HepG2 (cell line): ENCODE data around the gene SLC22A23. TPM values are rescaled to one million over a fixed set of nuclear protein-coding genes. Genes with fewer than 3 reads are reported as not detected.
A peak's percentile ranks its signal among the peaks of the same experiment; 100 is the strongest.

Experiments
- CBX2 ChIP-seq, 2 experiments: fragments of 200-600 bp in 1 of 2; sonication (generic); formaldehyde crosslinking in 1 of 2; IDR thresholded peaks; 2 replicates each; pipeline versions ENCODE4 v1.7.0 to v1.8.1; 2018 to 2022; ENCODE audit warnings: low read depth in 2 of 2, low read length in 1 of 2, mild to moderate bottlenecking in 1 of 2, missing genetic modification reagents in 1 of 2
- CREB3 ChIP-seq: sonication (generic); formaldehyde crosslinking; IDR thresholded peaks from 2 replicates; pipeline ENCODE4 v1.5.0; 2020; ENCODE audit warnings: missing genetic modification reagents
- ELF3 ChIP-seq: IDR thresholded peaks from 2 replicates; pipeline ENCODE4 v1.6.1; 2016; ENCODE audit warnings: missing genetic modification reagents, missing compliant biosample characterization
- KDM5A ChIP-seq: fragments of 200-600 bp; sonication (generic); IDR thresholded peaks from 2 replicates; pipeline ENCODE4 v1.7.0; 2018; ENCODE audit warnings: antibody characterized with exemption, mild to moderate bottlenecking, low read length, borderline replicate concordance
- KDM6A ChIP-seq: IDR thresholded peaks from 2 replicates; pipeline ENCODE4 v1.6.1; 2016; ENCODE audit warnings: low read depth
- KLF11 ChIP-seq: IDR thresholded peaks from 2 replicates; pipeline ENCODE4 v1.6.1; 2016; ENCODE audit warnings: missing compliant biosample characterization
- MIER3 ChIP-seq: IDR thresholded peaks from 2 replicates; pipeline ENCODE4 v1.6.1; 2016; ENCODE audit warnings: missing compliant biosample characterization, borderline replicate concordance
- NKX3-1 ChIP-seq: sonication (generic); formaldehyde crosslinking; IDR thresholded peaks from 2 replicates; pipeline ENCODE4 v1.5.0; 2020; ENCODE audit warnings: missing genetic modification reagents
- SALL1 ChIP-seq: sonication (generic); formaldehyde crosslinking; IDR thresholded peaks from 2 replicates; pipeline ENCODE4 v1.8.0; 2022; ENCODE audit warnings: mild to moderate bottlenecking, missing genetic modification reagents
- SMAD1 ChIP-seq: sonication (generic); formaldehyde crosslinking; IDR thresholded peaks from 2 replicates; pipeline ENCODE4 v1.4.0; 2020; ENCODE audit warnings: missing genetic modification reagents, low read depth, mild to moderate bottlenecking, borderline replicate concordance
- ZFP37 ChIP-seq: sonication (generic); formaldehyde crosslinking; IDR thresholded peaks from 2 replicates; pipeline ENCODE4 v1.4.0; 2020; ENCODE audit warnings: missing genetic modification reagents, borderline replicate concordance
- ZFP90 ChIP-seq: sonication (generic); formaldehyde crosslinking; IDR thresholded peaks from 2 replicates; pipeline ENCODE4 v1.8.0; 2022; ENCODE audit warnings: missing genetic modification reagents, mild to moderate bottlenecking, inconsistent platforms, borderline replicate concordance
- ZNF121 ChIP-seq: sonication (generic); formaldehyde crosslinking; IDR thresholded peaks from 2 replicates; pipeline ENCODE4 v1.5.0; 2020; ENCODE audit warnings: mild to moderate bottlenecking, missing genetic modification reagents
- ZNF224 ChIP-seq: sonication (generic); formaldehyde crosslinking; IDR thresholded peaks from 2 replicates; pipeline ENCODE4 v1.5.0; 2020; ENCODE audit warnings: mild to moderate bottlenecking, missing genetic modification reagents
- ZNF546 ChIP-seq: sonication (generic); formaldehyde crosslinking; conservative IDR thresholded peaks from 2 replicates; pipeline ENCODE4 v1.8.1; 2023; ENCODE audit warnings: mild to moderate bottlenecking, missing genetic modification reagents
- ZNF614 ChIP-seq: IDR thresholded peaks from 2 replicates; pipeline ENCODE4 v1.6.1; 2018; ENCODE audit warnings: missing biosample characterization, missing genetic modification reagents, inconsistent platforms, borderline replicate concordance
- ZNF703 ChIP-seq: sonication (generic); formaldehyde crosslinking; IDR thresholded peaks from 2 replicates; pipeline ENCODE4 v1.5.1; 2020; ENCODE audit warnings: missing genetic modification reagents, mild to moderate bottlenecking, moderate library complexity, borderline replicate concordance
- ZNF75D ChIP-seq: sonication (generic); formaldehyde crosslinking; IDR thresholded peaks from 2 replicates; pipeline ENCODE4 v1.8.1; 2023; ENCODE audit warnings: missing genetic modification reagents, mild to moderate bottlenecking, borderline replicate concordance
- polyA plus RNA-seq, 8 experiments: library from polyadenylated mRNA; depleted of rRNA in 3 of 8; stranded (reverse) in 7 of 8; unstranded in 1 of 8; fragments of >200 nt; fragmentation: Illumina TruSeq in 4 of 8; extraction: Trizol in 4 of 8; gene quantifications; 2 replicates each; pipeline versions ENCODE4 v1.2.1 to v1.2.3, GENCODE V29; 2011 to 2016; ENCODE audit warnings: low read depth in 4 of 8, missing spikeins in 1 of 8, mixed read lengths in 1 of 8; ENCODE audit not compliant: insufficient read depth in 1 of 8
- total RNA-seq, 5 experiments: library from RNA; depleted of rRNA; stranded (reverse); fragments of >200 nt; fragmentation: Illumina TruSeq; extraction: Trizol; gene quantifications; 2 replicates each; pipeline ENCODE4 v1.2.3, GENCODE V29; 2016; ENCODE audit warnings: low read depth in 1 of 5
- TF ChIP-seq, protein P1 (sequence below): sonication (generic); formaldehyde crosslinking; IDR thresholded peaks from 2 replicates; pipeline ENCODE4 v1.4.0; 2020; ENCODE audit warnings: missing genetic modification reagents

The SLC22A23 gene
- total and polyA plus RNA-seq, 2 of the 13 experiments (the other 11 are each of a cell fraction or from before 2014, with no cell fraction given) = 11.8 to 17.5 TPM

DNA sequence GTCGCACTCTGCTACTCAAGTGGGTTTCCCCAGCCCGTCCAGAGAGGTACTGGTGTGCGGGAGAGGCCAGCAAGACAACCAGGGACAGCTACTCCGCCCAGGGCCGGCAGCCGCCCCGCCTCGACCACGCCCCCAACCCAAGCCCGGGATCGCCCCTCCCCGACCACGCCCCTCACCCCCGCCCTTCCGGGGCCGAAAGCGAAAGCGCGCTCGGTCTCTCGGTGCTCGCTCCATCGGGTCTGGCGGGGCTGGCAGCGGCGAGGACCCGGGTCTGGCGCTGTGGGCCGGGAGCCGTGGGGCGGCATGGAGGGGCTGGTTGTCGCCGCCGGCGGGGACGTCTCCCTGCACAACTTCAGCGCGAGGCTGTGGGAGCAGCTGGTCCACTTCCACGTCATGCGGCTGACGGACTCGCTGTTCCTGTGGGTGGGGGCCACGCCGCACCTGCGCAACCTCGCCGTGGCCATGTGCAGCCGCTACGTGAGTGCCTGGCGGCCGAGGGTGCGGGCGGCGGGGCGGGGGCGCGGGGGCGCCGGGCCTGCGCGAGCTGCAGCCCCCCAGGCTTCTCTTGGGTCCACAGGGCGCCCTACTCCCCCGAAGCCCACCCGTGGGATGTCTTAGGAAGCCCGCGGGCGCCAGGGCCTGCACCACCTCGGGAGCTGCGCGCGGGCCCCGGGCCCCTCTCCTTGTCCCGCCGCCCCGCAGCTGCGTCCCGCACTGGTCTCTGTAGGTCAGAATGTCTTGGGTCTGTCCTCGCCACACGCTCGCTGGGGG, 197.9 kb downstream of the SLC22A23 start, which contains the start of gene PSMG4 (continued):
- TF ChIP-seq ZNF703 (CRISPR knock-in tag) = no peak
- peak; percentile 78; the same call in 1 of the 2 replicates for TF ChIP-seq ZNF614
- TF ChIP-seq ZNF121 (CRISPR knock-in tag) = peak; percentile 87
- TF ChIP-seq, protein P1, sequence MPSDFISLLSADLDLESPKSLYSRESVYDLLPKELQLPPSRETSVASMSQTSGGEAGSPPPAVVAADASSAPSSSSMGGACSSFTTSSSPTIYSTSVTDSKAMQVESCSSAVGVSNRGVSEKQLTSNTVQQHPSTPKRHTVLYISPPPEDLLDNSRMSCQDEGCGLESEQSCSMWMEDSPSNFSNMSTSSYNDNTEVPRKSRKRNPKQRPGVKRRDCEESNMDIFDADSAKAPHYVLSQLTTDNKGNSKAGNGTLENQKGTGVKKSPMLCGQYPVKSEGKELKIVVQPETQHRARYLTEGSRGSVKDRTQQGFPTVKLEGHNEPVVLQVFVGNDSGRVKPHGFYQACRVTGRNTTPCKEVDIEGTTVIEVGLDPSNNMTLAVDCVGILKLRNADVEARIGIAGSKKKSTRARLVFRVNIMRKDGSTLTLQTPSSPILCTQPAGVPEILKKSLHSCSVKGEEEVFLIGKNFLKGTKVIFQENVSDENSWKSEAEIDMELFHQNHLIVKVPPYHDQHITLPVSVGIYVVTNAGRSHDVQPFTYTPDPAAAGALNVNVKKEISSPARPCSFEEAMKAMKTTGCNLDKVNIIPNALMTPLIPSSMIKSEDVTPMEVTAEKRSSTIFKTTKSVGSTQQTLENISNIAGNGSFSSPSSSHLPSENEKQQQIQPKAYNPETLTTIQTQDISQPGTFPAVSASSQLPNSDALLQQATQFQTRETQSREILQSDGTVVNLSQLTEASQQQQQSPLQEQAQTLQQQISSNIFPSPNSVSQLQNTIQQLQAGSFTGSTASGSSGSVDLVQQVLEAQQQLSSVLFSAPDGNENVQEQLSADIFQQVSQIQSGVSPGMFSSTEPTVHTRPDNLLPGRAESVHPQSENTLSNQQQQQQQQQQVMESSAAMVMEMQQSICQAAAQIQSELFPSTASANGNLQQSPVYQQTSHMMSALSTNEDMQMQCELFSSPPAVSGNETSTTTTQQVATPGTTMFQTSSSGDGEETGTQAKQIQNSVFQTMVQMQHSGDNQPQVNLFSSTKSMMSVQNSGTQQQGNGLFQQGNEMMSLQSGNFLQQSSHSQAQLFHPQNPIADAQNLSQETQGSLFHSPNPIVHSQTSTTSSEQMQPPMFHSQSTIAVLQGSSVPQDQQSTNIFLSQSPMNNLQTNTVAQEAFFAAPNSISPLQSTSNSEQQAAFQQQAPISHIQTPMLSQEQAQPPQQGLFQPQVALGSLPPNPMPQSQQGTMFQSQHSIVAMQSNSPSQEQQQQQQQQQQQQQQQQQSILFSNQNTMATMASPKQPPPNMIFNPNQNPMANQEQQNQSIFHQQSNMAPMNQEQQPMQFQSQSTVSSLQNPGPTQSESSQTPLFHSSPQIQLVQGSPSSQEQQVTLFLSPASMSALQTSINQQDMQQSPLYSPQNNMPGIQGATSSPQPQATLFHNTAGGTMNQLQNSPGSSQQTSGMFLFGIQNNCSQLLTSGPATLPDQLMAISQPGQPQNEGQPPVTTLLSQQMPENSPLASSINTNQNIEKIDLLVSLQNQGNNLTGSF (CRISPR knock-in tag) = peak; percentile 79
- TF ChIP-seq ELF3 (CRISPR knock-in tag) = peak; percentile 84
- no peak for TF ChIP-seq ZNF224 (CRISPR knock-in tag)
- TF ChIP-seq ZNF75D (CRISPR knock-in tag) = no peak
- peak; percentile 41; the same call in 1 of the 2 replicates for TF ChIP-seq KDM5A
- peak; percentile 85 for TF ChIP-seq CREB3
- 0 out of 2 replicates have a peak, but pooled peaks have one; percentile 5 for TF ChIP-seq NKX3-1
- TF ChIP-seq KDM6A (CRISPR knock-in tag) = no peak
- peak; percentile 91 for TF ChIP-seq SALL1
- 0 out of 2 replicates have a peak, but pooled peaks have one; percentile 78 for TF ChIP-seq ZFP90 (CRISPR knock-in tag)
- TF ChIP-seq ZNF546 (CRISPR knock-in tag) = peak; percentile 95
- peak; percentile 80; the same call in 1 of the 2 replicates for TF ChIP-seq SMAD1 (CRISPR knock-in tag)
- no peak for TF ChIP-seq KLF11 (CRISPR knock-in tag)
- TF ChIP-seq MIER3 = peak; percentile 89; the same call in 1 of the 2 replicates
- no peak for TF ChIP-seq CBX2 (IDR thresholded peaks at IDR 0.05; ENCODE audit: low read depth, low read length)
- TF ChIP-seq CBX2 (CRISPR knock-in tag; IDR thresholded peaks at IDR 0.05; ENCODE audit: low read depth) = no peak; the same call in 1 of the 2 replicates
- peak; percentile 76; the same call in 1 of the 2 replicates for TF ChIP-seq ZFP37
